PFSK-1 (cell line): ENCODE measurements around the gene EVI5L.

Experiments used
- FOXP2 ChIP-seq: optimal IDR thresholded peaks from 2 replicates; pipeline ENCODE3; 2011; ENCODE audit warnings: borderline replicate concordance, control low read depth, inconsistent platforms; ENCODE audit not compliant: insufficient read depth; ENCODE audit errors: extremely low read length, extremely low read depth
- POLR2AphosphoS5 ChIP-seq: IDR thresholded peaks from 2 replicates; pipeline ENCODE4 v1.6.1; 2012; ENCODE audit warnings: low read depth, mild to moderate bottlenecking, control low read depth, low read length, moderate library complexity
- SIN3A ChIP-seq: IDR thresholded peaks from 2 replicates; pipeline ENCODE4 v1.6.1; 2012; ENCODE audit warnings: mild to moderate bottlenecking, low read length, moderate library complexity, borderline replicate concordance; ENCODE audit not compliant: insufficient read depth
- TAF1 ChIP-seq: IDR thresholded peaks from 2 replicates; pipeline ENCODE4 v1.6.1; 2012; ENCODE audit warnings: low read length, control low read depth, borderline replicate concordance; ENCODE audit not compliant: insufficient read depth
- TF ChIP-seq, protein P1 (sequence below), 2 experiments: IDR thresholded peaks; 2 replicates each; pipeline versions ENCODE4 v1.6.1 to v1.8.0; 2011 to 2012; ENCODE audit warnings: low read depth in 2 of 2, low read length in 2 of 2, control low read depth in 1 of 2, inconsistent platforms in 1 of 2, mild to moderate bottlenecking in 1 of 2, moderate library complexity in 1 of 2; ENCODE audit not compliant: insufficient read depth in 1 of 2

Gene EVI5L

DNA sequence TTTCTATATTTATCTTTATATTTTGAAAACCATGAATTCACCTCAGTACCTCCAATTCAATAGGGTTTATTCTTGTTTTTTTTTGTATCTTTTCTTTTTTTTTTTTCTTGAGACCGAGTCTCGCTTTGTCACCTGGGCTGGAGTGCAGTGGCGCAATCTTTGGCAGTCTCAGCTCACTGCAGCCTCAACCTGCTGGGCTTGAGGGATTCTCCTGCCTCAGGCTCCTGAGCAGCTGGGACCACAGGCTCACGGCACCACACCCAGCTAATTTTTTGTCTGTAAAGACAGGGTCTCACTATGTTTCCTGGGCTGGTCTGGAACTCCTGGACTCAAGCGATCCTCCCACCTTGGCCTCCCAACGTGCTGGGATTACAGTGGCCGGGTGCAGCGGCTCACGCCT, 23.1 kb upstream of the EVI5L start:
- TF ChIP-seq TAF1 (no peak), FOXP2 (no peak), SIN3A (no peak), POLR2AphosphoS5 (no peak)
- TF ChIP-seq, protein P1, sequence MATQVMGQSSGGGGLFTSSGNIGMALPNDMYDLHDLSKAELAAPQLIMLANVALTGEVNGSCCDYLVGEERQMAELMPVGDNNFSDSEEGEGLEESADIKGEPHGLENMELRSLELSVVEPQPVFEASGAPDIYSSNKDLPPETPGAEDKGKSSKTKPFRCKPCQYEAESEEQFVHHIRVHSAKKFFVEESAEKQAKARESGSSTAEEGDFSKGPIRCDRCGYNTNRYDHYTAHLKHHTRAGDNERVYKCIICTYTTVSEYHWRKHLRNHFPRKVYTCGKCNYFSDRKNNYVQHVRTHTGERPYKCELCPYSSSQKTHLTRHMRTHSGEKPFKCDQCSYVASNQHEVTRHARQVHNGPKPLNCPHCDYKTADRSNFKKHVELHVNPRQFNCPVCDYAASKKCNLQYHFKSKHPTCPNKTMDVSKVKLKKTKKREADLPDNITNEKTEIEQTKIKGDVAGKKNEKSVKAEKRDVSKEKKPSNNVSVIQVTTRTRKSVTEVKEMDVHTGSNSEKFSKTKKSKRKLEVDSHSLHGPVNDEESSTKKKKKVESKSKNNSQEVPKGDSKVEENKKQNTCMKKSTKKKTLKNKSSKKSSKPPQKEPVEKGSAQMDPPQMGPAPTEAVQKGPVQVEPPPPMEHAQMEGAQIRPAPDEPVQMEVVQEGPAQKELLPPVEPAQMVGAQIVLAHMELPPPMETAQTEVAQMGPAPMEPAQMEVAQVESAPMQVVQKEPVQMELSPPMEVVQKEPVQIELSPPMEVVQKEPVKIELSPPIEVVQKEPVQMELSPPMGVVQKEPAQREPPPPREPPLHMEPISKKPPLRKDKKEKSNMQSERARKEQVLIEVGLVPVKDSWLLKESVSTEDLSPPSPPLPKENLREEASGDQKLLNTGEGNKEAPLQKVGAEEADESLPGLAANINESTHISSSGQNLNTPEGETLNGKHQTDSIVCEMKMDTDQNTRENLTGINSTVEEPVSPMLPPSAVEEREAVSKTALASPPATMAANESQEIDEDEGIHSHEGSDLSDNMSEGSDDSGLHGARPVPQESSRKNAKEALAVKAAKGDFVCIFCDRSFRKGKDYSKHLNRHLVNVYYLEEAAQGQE (IDR thresholded peaks at IDR 0.05; ENCODE audit: insufficient read depth in 1 of 2, low read depth in 2 of 2, low read length in 2 of 2) = no peak

DNA sequence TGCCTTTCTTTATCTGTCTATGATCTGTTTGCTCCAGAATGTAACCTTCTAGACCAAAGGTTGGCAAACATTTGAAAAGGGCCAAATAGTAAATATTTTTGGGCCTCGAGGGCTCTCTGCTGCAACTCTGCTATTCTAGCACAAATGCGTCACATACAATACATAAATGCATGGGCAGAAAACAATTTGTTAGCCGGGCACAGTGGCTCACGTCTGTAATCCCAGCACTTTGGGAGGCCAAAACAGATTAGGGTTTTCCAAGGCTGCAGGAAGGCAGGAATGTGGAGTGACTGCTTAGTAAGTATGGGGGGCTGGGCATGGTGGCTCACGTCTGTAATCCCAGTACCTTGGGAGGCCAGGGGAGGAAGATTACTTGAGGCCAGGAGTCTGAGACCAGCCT, 21.9 kb upstream of the EVI5L start:
- no peak for TF ChIP-seq TAF1
- no peak for TF ChIP-seq SIN3A
- no peak for TF ChIP-seq POLR2AphosphoS5

DNA sequence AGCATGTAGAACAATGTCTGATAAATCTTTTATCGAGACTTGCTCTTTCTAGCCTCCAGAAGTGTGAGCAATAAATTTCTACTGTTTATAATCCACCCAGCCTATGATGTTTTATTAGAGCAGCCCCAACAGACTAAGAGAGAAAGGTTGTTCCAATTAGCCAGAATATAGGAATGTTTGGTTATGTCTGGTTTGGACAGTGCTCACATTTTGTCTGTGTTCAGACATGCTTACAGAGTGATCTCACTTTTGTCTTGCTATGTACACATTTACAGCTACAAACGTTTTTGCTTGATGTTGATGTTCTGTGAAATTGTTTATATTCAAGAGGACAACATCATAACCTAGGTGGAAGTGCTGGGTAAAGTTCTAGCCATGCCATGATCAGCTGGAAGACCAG, 18.0 kb upstream of the EVI5L start:
- TF ChIP-seq, protein P1 (IDR thresholded peaks at IDR 0.05; ENCODE audit: insufficient read depth in 1 of 2, low read depth in 2 of 2, low read length in 2 of 2) = no peak
- TF ChIP-seq SIN3A (no peak), POLR2AphosphoS5 (no peak), FOXP2 (no peak), TAF1 (no peak)

DNA sequence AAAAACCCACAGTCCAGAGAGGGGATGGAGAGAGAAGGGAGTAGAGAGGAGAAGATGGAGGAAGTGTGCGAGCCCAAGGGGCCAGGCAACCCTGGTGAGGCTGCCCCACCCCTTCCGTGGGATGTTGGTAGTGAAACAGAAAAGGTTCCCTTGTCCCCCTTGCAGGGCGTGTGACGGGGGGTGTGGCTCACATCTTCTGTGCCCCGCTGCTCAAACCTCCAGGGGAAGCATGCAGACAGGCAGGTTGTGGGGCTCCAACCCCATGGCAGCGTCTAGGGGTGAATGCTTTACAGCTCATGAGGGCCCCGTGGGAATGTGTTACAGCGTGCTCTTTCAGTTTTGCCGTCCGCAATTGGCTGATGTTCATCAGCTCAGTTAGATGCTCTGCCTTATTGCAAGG, 14.7 kb upstream of the EVI5L start:
- TF ChIP-seq FOXP2 (no peak), TAF1 (no peak), POLR2AphosphoS5 (no peak), SIN3A (no peak)
- TF ChIP-seq, protein P1 (IDR thresholded peaks at IDR 0.05; ENCODE audit: insufficient read depth in 1 of 2, low read depth in 2 of 2, low read length in 2 of 2) = no peak

DNA sequence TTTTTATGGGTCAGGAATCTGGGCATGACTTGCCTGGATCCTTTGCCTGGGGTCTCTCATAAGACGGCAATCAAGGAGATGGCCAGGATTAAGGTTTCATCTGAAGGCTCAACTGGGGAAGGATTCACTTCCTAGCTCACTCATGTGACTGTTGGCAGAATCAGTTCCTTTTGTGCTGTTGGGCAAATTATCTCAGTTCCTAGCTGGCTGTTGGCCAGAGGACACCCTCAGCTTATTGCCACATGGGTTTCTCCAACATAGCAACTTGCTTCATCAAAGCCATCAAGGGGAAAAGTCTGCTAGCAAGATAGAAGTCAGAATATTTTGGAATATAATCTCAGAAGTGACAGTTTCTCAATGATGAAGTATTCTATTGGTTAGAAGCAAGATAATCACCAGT, 12.2 kb upstream of the EVI5L start:
- TF ChIP-seq, protein P1 (IDR thresholded peaks at IDR 0.05; ENCODE audit: insufficient read depth in 1 of 2, low read depth in 2 of 2, low read length in 2 of 2) = no peak
- TF ChIP-seq TAF1 = no peak
- no peak for TF ChIP-seq POLR2AphosphoS5
- no peak for TF ChIP-seq SIN3A
- TF ChIP-seq FOXP2 = no peak

DNA sequence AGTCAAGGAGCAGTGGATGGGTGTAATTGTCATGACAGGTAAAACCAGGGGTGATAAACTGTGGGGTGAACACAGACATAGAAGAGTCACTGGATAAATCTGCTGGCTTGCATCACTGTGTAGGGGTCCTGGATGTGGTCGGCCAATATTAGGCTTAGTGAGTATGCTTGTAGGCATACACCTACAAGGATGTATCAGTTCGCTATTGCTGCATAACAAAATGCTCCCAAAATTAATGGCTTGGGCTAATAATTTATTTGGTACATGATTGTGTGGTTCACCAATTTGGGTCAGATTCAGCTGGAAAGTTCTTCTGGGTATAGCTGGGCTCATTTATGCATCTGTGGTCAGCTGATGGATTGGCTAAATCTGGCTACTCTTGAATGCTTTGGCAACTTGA, 11.2 kb upstream of the EVI5L start:
- TF ChIP-seq FOXP2 (no peak), POLR2AphosphoS5 (no peak), TAF1 (no peak), SIN3A (no peak)
- TF ChIP-seq, protein P1 (IDR thresholded peaks at IDR 0.05; ENCODE audit: insufficient read depth in 1 of 2, low read depth in 2 of 2, low read length in 2 of 2) = no peak
